K562 (cell line): Measurements from ENCODE around the gene HIPK1. TPM values are rescaled to one million over a fixed set of nuclear protein-coding genes. Genes with fewer than 3 reads are reported as not detected.

Source experiments
- ADNP ChIP-seq: fragments of 200-800 bp; sonication (Bioruptor generic); IDR thresholded peaks from 2 replicates; pipeline ENCODE4 v1.6.1; 2016; ENCODE audit warnings: missing genetic modification characterization, missing compliant biosample characterization
- ATF1 ChIP-seq, 2 experiments: fragments of 450-650 bp in 1 of 2; IDR thresholded peaks; 2 replicates each; pipeline ENCODE4 v1.6.1; 2016; ENCODE audit warnings: missing compliant biosample characterization in 1 of 2, missing genetic modification characterization in 1 of 2
- CBFA2T2 ChIP-seq: fragments of 450-650 bp; conservative IDR thresholded peaks from 2 replicates; pipeline ENCODE4 v1.6.1; 2017; ENCODE audit warnings: mild to moderate bottlenecking
- CC2D1A ChIP-seq: fragments of 450-650 bp; IDR thresholded peaks from 2 replicates; pipeline ENCODE4 v1.6.1; 2017; ENCODE audit warnings: mild to moderate bottlenecking
- DMBX1 ChIP-seq: fragments of 250-450 bp; sonication (Bioruptor Pico); IDR thresholded peaks from 2 replicates; pipeline ENCODE4 v1.8.0; 2022; ENCODE audit warnings: inconsistent platforms, mild to moderate bottlenecking, moderate library complexity, borderline replicate concordance
- GTF2E2 ChIP-seq: fragments of 200-800 bp; sonication (Bioruptor generic); IDR thresholded peaks from 2 replicates; pipeline ENCODE4 v1.6.1; 2016; ENCODE audit warnings: missing genetic modification characterization, missing compliant biosample characterization
- HCFC1 ChIP-seq: IDR thresholded peaks from 2 replicates; pipeline ENCODE4 v1.6.1; 2012; ENCODE audit warnings: low read depth, low read length, improper control_type of control experiment
- MYC ChIP-seq, 2 experiments: fragments of 250-450 bp in 1 of 2; sonication (Bioruptor Pico) in 1 of 2; IDR thresholded peaks; 2 replicates each; pipeline versions ENCODE4 v1.5.1 to v1.6.1; 2012 to 2021; ENCODE audit warnings: low read depth in 2 of 2, borderline replicate concordance in 1 of 2, improper control_type of control experiment in 1 of 2, low read length in 1 of 2, mild to moderate bottlenecking in 1 of 2, moderate library complexity in 1 of 2
- NFIC ChIP-seq: fragments of 450-650 bp; IDR thresholded peaks from 2 replicates; pipeline ENCODE4 v1.6.1; 2017; ENCODE audit warnings: mild to moderate bottlenecking, inconsistent platforms
- NFYB ChIP-seq: IDR thresholded peaks from 2 replicates; pipeline ENCODE4 v1.6.1; 2011; ENCODE audit warnings: mild to moderate bottlenecking, moderate library complexity; ENCODE audit not compliant: insufficient read length; ENCODE audit errors: extremely low read depth
- OTX1 ChIP-seq: fragments of 450-650 bp; formaldehyde crosslinking; IDR thresholded peaks from 2 replicates; pipeline ENCODE4 v1.4.0; 2022; ENCODE audit warnings: mild to moderate bottlenecking
- PHF21A ChIP-seq: fragments of 450-650 bp; IDR thresholded peaks from 2 replicates; pipeline ENCODE4 v1.6.1; 2017; ENCODE audit warnings: low read depth, borderline replicate concordance
- POLR2AphosphoS5 ChIP-seq: IDR thresholded peaks from 2 replicates; pipeline ENCODE4 v1.6.1; 2011; ENCODE audit warnings: mild to moderate bottlenecking, low read depth, low read length, moderate library complexity; ENCODE audit not compliant: control insufficient read depth, insufficient read depth
- RAD21 ChIP-seq, 2 experiments: fragments of 250-450 bp in 1 of 2; fragments of 450-650 bp in 1 of 2; sonication (Bioruptor Pico) in 1 of 2; formaldehyde crosslinking in 1 of 2; IDR thresholded peaks in 1 of 2; conservative IDR thresholded peaks in 1 of 2; 2 replicates each; pipeline versions ENCODE4 v1.4.0 to v1.8.0; 2020 to 2022; ENCODE audit warnings: mild to moderate bottlenecking in 2 of 2, moderate library complexity in 1 of 2
- SMARCE1 ChIP-seq: fragments of 450-650 bp; IDR thresholded peaks from 2 replicates; pipeline ENCODE4 v1.7.1; 2016; ENCODE audit warnings: mild to moderate bottlenecking
- XRCC3 ChIP-seq: fragments of 450-650 bp; IDR thresholded peaks from 2 replicates; pipeline ENCODE4 v1.6.1; 2017; ENCODE audit warnings: mild to moderate bottlenecking, moderate library complexity
- polyA plus RNA-seq, 8 experiments: library from polyadenylated mRNA; depleted of rRNA in 4 of 8; stranded (reverse) in 5 of 8; unstranded in 3 of 8; fragments of >200 nt; fragmentation: Nextera tagmentation in 2 of 8; fragmentation: Illumina TruSeq in 1 of 8; extraction: Ambion mirVana in 2 of 8; extraction: Trizol in 1 of 8; gene quantifications; 2 replicates each; pipeline versions ENCODE4 v1.2.1 to v1.2.3, GENCODE V29; 2011 to 2014; ENCODE audit warnings: inconsistent platforms in 1 of 8, missing spikeins in 1 of 8
- total RNA-seq, 7 experiments: library from RNA; depleted of rRNA in 6 of 7; stranded (reverse); fragments of >200 nt in 6 of 7; fragmentation: Illumina TruSeq in 2 of 7; extraction: Trizol in 2 of 7; gene quantifications; 2 replicates each; pipeline versions ENCODE4 v1.2.1 to v1.2.3, GENCODE V29; 2011 to 2021; ENCODE audit warnings: low replicate concordance in 1 of 7
- TF ChIP-seq, protein P1 (sequence below): fragments of 250-450 bp; sonication (Bioruptor Pico); IDR thresholded peaks from 2 replicates; pipeline ENCODE4 v1.5.0; 2020; ENCODE audit warnings: mild to moderate bottlenecking
- TF ChIP-seq, protein P2 (sequence below), 2 experiments: IDR thresholded peaks; 2 replicates each; pipeline ENCODE4 v1.6.1; 2012; ENCODE audit warnings: improper control_type of control experiment in 2 of 2, low read depth in 2 of 2, low read length in 2 of 2, borderline replicate concordance in 1 of 2
- TF ChIP-seq, protein P3 (sequence below): sonication (generic); formaldehyde crosslinking; IDR thresholded peaks from 2 replicates; pipeline ENCODE4 v1.9.0; 2022; ENCODE audit warnings: mild to moderate bottlenecking, missing genetic modification reagents
- TF ChIP-seq, protein P4 (sequence below), 2 experiments: fragments of 200-800 bp in 1 of 2; sonication (Bioruptor generic) in 1 of 2; sonication (generic) in 1 of 2; formaldehyde crosslinking in 1 of 2; IDR thresholded peaks in 1 of 2; conservative IDR thresholded peaks in 1 of 2; 2 replicates each; pipeline versions ENCODE4 v1.5.0 to v1.6.1; 2016 to 2020; ENCODE audit warnings: missing compliant biosample characterization in 1 of 2, missing genetic modification characterization in 1 of 2, missing genetic modification reagents in 1 of 2
- TF ChIP-seq, protein P5 (sequence below): sonication (generic); formaldehyde crosslinking; IDR thresholded peaks from 2 replicates; pipeline ENCODE4 v1.8.0; 2022; ENCODE audit warnings: missing genetic modification reagents, mild to moderate bottlenecking, moderate library complexity, borderline replicate concordance

The HIPK1 gene
- total and polyA plus RNA-seq, 9 of the 15 experiments (the other 6 are each of a cell fraction or from before 2014, with no cell fraction given), result 10.0 to 57.9 (median 29.6) TPM

DNA sequence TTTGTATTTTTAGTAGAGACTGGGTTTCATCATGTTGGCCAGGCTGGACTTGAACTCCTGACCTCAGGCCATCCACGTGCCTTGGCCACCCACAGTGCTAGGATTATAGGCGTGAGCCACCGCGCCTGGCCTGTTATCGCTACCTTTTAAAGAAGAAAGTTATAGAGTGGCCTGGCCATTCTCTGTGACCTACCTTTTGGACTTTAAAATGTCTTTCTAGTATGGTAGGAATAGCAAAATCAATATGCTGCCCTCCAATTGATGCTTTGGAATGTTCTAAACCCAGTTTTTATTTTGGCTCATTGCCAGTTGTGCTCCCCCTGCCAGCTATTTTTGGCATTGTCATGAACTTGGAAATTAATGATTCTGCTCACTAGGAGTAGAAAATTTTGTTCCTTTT is 19.9 kb downstream of the HIPK1 start (continued):
- TF ChIP-seq MYC (IDR thresholded peaks at IDR 0.05; ENCODE audit: low read depth, low read length) (peak; percentile 66), MYC (CRISPR knock-in tag; IDR thresholded peaks at IDR 0.05; ENCODE audit: borderline replicate concordance, low read depth) (no peak), HCFC1 (no peak), CBFA2T2 (0 out of 2 replicates have a peak, but pooled peaks have one; percentile 5), XRCC3 (no peak), OTX1 (CRISPR knock-in tag) (no peak), PHF21A (0 out of 2 replicates have a peak, but pooled peaks have one; percentile 36), RAD21 (CRISPR knock-in tag; conservative IDR thresholded peaks at IDR 0.05 in 1 of 2, IDR thresholded peaks at IDR 0.05 in 1 of 2) (peak; percentile 36 to 75; a peak in 3 of 4 replicates), ADNP (0 out of 2 replicates have a peak, but pooled peaks have one; percentile 44), CC2D1A (peak; percentile 16; the same call in 1 of the 2 replicates), POLR2AphosphoS5 (peak; percentile 44; the same call in 1 of the 2 replicates), NFIC (peak; percentile 100), NFYB (no peak), GTF2E2 (tag) (no peak), ATF1 (CRISPR knock-in tag; IDR thresholded peaks at IDR 0.05) (no peak), ATF1 (tag; IDR thresholded peaks at IDR 0.05) (0 out of 2 replicates have a peak, but pooled peaks have one; percentile 17), DMBX1 (CRISPR knock-in tag) (peak; percentile 67; the same call in 1 of the 2 replicates), SMARCE1 (peak; percentile 45; the same call in 1 of the 2 replicates)
- TF ChIP-seq, protein P1, sequence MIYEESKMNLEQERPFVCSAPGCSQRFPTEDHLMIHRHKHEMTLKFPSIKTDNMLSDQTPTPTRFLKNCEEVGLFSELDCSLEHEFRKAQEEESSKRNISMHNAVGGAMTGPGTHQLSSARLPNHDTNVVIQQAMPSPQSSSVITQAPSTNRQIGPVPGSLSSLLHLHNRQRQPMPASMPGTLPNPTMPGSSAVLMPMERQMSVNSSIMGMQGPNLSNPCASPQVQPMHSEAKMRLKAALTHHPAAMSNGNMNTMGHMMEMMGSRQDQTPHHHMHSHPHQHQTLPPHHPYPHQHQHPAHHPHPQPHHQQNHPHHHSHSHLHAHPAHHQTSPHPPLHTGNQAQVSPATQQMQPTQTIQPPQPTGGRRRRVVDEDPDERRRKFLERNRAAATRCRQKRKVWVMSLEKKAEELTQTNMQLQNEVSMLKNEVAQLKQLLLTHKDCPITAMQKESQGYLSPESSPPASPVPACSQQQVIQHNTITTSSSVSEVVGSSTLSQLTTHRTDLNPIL (CRISPR knock-in tag), result no peak
- TF ChIP-seq, protein P2, sequence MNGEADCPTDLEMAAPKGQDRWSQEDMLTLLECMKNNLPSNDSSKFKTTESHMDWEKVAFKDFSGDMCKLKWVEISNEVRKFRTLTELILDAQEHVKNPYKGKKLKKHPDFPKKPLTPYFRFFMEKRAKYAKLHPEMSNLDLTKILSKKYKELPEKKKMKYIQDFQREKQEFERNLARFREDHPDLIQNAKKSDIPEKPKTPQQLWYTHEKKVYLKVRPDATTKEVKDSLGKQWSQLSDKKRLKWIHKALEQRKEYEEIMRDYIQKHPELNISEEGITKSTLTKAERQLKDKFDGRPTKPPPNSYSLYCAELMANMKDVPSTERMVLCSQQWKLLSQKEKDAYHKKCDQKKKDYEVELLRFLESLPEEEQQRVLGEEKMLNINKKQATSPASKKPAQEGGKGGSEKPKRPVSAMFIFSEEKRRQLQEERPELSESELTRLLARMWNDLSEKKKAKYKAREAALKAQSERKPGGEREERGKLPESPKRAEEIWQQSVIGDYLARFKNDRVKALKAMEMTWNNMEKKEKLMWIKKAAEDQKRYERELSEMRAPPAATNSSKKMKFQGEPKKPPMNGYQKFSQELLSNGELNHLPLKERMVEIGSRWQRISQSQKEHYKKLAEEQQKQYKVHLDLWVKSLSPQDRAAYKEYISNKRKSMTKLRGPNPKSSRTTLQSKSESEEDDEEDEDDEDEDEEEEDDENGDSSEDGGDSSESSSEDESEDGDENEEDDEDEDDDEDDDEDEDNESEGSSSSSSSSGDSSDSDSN (IDR thresholded peaks at IDR 0.05; ENCODE audit: borderline replicate concordance in 1 of 2, low read depth in 2 of 2, low read length in 2 of 2), result no peak
- TF ChIP-seq, protein P3, sequence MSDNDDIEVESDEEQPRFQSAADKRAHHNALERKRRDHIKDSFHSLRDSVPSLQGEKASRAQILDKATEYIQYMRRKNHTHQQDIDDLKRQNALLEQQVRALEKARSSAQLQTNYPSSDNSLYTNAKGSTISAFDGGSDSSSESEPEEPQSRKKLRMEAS (CRISPR knock-in tag), result peak; percentile 74
- TF ChIP-seq, protein P4, sequence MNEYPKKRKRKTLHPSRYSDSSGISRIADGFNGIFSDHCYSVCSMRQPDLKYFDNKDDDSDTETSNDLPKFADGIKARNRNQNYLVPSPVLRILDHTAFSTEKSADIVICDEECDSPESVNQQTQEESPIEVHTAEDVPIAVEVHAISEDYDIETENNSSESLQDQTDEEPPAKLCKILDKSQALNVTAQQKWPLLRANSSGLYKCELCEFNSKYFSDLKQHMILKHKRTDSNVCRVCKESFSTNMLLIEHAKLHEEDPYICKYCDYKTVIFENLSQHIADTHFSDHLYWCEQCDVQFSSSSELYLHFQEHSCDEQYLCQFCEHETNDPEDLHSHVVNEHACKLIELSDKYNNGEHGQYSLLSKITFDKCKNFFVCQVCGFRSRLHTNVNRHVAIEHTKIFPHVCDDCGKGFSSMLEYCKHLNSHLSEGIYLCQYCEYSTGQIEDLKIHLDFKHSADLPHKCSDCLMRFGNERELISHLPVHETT (CRISPR knock-in tag; conservative IDR thresholded peaks at IDR 0.05 in 1 of 2, IDR thresholded peaks at IDR 0.05 in 1 of 2), result no peak
- TF ChIP-seq, protein P5, sequence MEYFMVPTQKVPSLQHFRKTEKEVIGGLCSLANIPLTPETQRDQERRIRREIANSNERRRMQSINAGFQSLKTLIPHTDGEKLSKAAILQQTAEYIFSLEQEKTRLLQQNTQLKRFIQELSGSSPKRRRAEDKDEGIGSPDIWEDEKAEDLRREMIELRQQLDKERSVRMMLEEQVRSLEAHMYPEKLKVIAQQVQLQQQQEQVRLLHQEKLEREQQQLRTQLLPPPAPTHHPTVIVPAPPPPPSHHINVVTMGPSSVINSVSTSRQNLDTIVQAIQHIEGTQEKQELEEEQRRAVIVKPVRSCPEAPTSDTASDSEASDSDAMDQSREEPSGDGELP (CRISPR knock-in tag), result no peak
